HG02885 (cell line): ENCODE data around the gene IFNGR1.
"Not testable (repeated sequence)": the region's sequence is repeated elsewhere in the genome, so short reads cannot be mapped to it uniquely, and the experiment has no call there.

ENCODE experiments used
- ATAC-seq: cut with Tn5 transposase; IDR thresholded peaks from one replicate; pipeline ENCODE4 v1.9.1; 2021; ENCODE audit warnings: mild to moderate bottlenecking; ENCODE audit not compliant: unreplicated experiment, poor library complexity

Gene IFNGR1

DNA sequence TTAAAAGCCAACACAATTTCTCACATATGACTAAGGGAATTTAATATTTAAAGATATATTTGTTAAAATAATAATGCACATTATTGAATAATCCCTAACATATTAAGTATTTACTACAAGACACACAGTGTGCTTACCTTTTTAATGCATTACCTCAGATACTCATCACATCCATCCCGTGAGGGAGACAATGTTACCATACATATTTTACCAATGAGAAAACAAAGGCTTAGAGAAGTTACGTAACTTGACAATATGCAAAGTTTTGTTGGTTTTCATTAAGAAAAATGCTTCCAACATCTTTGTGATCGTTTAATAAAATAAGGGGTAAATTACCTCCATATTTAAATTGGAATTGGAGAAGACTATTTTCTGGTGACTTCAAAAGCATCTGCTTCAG, 4.3 kb downstream of the IFNGR1 start:
- no peak for ATAC-seq

GRCh38 chr6:137213813-137214212, 5.4 kb downstream of the IFNGR1 start:
- no peak for ATAC-seq

- no peak for ATAC-seq
Observed at GRCh38 chr6:137213331-137213740, 5.8 kb downstream of the IFNGR1 start.

DNA sequence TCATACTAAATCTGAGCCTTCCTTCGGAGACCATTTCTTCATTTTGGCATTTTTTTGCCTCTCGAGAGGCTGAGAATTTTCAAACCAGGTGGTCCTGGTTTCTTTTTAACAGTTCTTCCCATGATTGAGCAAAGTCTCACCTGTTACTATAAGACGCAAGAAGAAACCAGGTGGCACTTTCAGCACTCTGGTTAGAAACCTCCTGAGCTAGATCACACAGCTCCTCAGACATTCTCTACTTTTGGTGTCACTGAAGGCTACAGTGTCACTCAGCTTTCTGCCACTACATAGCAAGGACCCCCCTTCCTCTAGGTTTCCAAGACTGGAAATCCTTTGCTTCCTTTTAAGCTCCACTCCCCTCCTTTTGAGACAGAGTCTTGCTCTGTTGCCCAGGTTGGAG, 7.3 kb downstream of the IFNGR1 start:
- no peak for ATAC-seq

DNA sequence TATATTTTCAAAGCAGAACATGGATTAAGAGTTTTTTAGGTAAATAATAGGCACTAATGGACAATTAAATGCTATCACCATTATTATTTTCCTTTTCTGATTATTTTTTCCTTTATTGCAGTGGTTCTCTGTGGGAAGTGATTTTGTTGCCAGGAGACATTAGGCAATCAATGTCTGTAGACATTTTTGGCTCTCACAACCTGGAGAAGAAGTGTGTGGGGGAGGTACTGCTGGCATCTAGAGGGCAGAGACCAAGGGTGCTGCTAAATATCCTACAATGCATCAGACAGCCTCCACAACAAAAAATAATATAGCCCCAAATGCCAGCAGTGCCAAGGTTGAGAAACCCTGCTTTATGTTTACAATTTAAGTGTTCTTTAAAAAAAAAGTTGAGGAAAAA, 8.3 kb downstream of the IFNGR1 start:
- ATAC-seq, result no peak

DNA sequence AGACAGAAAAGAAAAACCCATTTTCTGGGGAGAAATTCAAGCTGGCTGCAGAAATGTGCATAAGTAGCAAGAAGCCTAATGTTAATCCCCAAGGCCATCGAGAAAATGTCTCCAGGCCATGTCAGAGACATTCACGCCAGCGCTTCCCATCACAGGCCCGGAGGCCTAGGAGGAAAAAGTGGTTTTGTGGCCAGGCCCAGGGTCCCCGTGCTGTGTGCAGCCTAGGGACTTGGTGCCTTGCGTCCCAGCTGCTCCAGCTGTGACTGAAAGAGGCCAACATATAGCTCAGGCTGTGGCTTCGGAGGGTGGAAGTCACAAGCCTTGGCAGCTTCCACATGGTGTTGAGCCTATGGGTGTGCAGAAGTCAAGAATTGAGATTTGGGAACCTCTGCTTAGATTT, 10.9 kb downstream of the IFNGR1 start:
- no peak for ATAC-seq

- ATAC-seq, result not testable (repeated sequence)
Observed at GRCh38 chr6:137207457-137207856, 11.7 kb downstream of the IFNGR1 start.

- ATAC-seq, result no peak
Observed at GRCh38 chr6:137206577-137206976, 12.6 kb downstream of the IFNGR1 start.

DNA sequence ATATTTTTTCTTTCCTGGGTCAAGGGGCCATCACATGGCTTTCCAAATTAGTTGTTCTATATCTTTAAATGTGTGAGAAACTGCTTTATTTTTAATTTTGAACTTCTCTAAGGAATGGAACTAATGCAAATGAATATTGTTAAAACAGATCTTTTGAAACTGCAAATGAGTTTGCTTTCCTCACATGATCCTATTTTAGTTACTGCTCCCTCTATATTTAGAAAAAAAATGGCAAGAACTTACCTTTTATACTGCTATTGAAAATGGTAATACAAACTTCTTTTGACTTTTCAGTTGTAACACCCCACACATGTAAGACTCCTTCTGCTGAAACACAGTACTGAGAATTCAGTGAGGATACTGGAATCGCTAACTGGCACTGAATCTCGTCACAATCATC, 15.9 kb downstream of the IFNGR1 start:
- no peak for ATAC-seq

- ATAC-seq, result peak; percentile 71
Observed at GRCh38 chr6:137202078-137202477, 17.1 kb downstream of the IFNGR1 start.

DNA sequence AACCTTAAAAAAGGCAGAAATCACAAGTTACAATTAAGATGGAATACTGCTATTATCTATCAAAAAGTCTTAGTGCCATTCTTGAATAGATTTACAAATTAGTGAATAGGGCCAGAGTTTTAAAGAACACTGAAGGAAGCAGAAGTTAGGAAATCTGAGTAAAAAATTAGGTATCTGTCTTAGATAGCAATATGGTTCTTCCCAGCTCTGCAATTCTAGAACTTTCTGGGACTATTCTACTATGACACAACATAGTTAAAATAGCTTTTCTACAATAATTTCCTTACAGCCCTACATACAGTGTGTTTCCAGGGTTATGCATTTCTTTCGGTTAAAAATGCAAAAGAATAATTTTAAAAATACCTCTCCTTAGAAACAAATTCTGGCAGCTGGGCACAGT, 18.2 kb downstream of the IFNGR1 start:
- no peak for ATAC-seq

- ATAC-seq, result no peak
Observed at GRCh38 chr6:137200288-137200687, 18.9 kb downstream of the IFNGR1 start.

DNA sequence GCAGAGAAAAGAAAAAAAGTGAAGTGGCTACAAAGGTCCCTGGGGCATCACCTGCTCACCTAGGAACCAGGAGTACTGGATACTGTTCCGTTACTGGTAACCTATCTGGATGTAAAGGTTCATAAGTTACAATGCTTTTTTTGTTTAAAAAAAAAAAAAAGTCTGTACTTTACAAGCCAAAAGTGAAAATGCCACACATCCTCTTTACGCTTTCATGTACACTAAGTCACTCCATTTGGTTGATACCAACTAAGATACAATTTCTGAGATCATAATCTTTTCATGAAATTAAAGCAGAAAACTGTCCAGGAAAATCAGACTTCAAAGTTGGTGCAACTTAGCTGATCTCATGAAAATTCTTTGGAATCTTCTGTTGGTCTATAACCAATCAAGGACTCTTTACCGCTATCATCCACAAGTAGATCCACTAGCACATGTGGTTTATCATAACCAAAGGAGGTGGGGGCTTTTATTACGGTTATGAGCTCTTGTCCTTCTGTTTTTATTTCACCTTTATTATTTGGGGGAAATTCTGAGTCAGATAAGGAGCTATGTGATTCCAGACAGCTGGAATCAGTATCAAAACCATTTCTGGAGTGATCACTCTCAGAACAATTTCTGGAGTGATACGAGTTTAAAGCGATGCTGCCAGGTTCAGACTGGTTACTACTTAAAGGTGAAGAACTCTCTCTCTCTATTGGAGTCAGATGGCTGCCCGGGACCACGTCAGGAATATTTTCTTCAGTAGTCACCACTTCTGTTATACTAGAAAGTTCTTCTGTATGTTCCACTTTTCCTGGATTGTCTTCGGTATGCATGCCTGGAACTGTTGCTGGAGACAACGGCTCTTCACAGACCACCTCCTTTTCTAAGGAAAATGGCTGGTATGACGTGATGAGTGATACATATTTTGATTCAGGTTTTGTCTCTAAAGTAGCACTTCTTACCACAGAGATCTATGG, 21.2 kb downstream of the IFNGR1 start:
- ATAC-seq, result no peak

- ATAC-seq, result no peak
Observed at GRCh38 chr6:137193256-137194070, 25.7 kb downstream of the IFNGR1 start.

- no peak for ATAC-seq
Observed at GRCh38 chr6:137192821-137193220, 26.4 kb downstream of the IFNGR1 start.

GRCh38 chr6:137191670-137192069, 27.5 kb downstream of the IFNGR1 start:
- no peak for ATAC-seq

DNA sequence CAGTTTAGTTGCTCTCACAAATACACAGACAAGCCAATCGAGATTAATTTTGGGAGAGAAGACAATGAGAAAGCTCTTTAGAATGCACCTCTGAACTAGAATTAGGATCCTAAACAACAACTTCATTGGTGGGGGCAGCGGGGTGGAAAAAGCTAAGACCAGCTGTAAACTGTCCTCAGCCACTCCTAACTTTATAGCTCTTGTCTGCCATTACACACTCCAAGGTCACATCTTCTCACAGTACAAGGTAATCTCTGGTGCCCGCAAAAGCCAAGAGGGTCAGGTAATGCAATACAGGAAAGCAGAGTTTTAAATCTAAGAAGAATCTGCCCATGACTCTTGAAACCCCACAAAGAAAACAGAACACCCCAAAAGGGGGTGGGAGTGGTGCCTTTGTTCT, 27.9 kb downstream of the IFNGR1 start:
- ATAC-seq, result no peak

GRCh38 chr6:137190583-137191094, 28.5 kb downstream of the IFNGR1 start:
- no peak for ATAC-seq

- no peak for ATAC-seq
Observed at GRCh38 chr6:137188855-137189254, 30.3 kb downstream of the IFNGR1 start.

- ATAC-seq, result no peak
Observed at GRCh38 chr6:137185290-137185689, 33.9 kb downstream of the IFNGR1 start.

DNA sequence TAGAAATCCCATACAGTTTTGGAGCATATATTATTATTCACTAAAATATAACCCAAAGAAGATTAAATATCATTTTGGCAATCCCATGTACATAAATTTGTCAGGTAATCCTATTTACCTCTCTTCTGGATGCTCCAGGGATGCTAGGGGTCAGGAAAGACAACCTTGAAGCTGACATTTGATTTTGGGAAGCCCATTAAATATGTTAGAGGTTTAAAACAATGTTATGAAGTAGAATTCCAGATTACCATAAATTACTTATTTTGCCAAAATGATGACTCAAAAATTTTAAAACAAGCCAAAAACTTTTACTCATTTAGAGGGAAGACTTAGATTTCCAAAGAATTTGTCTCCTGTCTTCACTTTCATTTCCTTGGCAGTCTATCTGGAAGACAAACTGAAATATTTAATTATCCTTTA, 36.5 kb downstream of the IFNGR1 start:
- ATAC-seq, result no peak
